Duodenal mucosa (tissue), 2 donors: ENCODE measurements around the gene REX1BD.

ENCODE experiments used
- H3K27ac ChIP-seq: one replicate; pipeline ENCODE4 v1.7.0; 2013; ENCODE audit warnings: low read depth, low read length
- H3K27me3 ChIP-seq, 2 donors: one replicate each; pipeline ENCODE4 v1.7.0; 2013; ENCODE audit warnings: low read length in 2 of 2, control low read depth in 1 of 2; ENCODE audit not compliant: insufficient read depth in 2 of 2, control insufficient read depth in 1 of 2
- H3K36me3 ChIP-seq, 2 donors: one replicate each; pipeline ENCODE4 v1.7.0; 2013; ENCODE audit warnings: low read length in 2 of 2, control low read depth in 1 of 2; ENCODE audit not compliant: insufficient read depth in 2 of 2, control insufficient read depth in 1 of 2
- H3K4me1 ChIP-seq, 2 donors: one replicate each; pipeline ENCODE4 v1.7.0; 2013; ENCODE audit warnings: low read length in 2 of 2, control low read depth in 1 of 2; ENCODE audit not compliant: insufficient read depth in 2 of 2, control insufficient read depth in 1 of 2
- H3K4me3 ChIP-seq, 2 donors: one replicate each; pipeline ENCODE4 v1.7.0; 2013; ENCODE audit warnings: low read length in 2 of 2, low read depth in 1 of 2
- H3K9ac ChIP-seq, 2 donors: one replicate each; pipeline ENCODE4 v1.7.0; 2013; ENCODE audit warnings: low read length in 2 of 2, low read depth in 1 of 2
- H3K9me3 ChIP-seq, 2 donors: one replicate each; pipeline ENCODE4 v1.7.0; 2013; ENCODE audit warnings: low read length in 2 of 2, control low read depth in 1 of 2; ENCODE audit not compliant: control insufficient read depth in 1 of 2

REX1BD gene

GRCh38 chr19:18613589-18614234 is 25.1 kb downstream of the REX1BD start:
- H3K4me3 ChIP-seq = no peak overlapping the region
- H3K36me3 ChIP-seq = no peaks in the 10 kb centered on the region
- H3K9ac ChIP-seq = no peak overlapping the region
- peaks cover 7 to 10% of the 10 kb centered on the region in 2 donors for H3K4me1 ChIP-seq
- H3K27me3 ChIP-seq = peaks cover 58 to 62% of the 10 kb centered on the region in 2 donors
- H3K9me3 ChIP-seq = no peaks in the 10 kb centered on the region
- H3K27ac ChIP-seq = no peak overlapping the region

- Histone ChIP-seq H3K4me3 (no peak overlapping the region), H3K27me3 (peaks cover 36 to 39% of the 10 kb centered on the region in 2 donors), H3K9me3 (no peaks in the 10 kb centered on the region), H3K36me3 (no peaks in the 10 kb centered on the region), H3K9ac (no peak overlapping the region), H3K4me1 (peaks cover 7 to 10% of the 10 kb centered on the region in 2 donors), H3K27ac (no peak overlapping the region)
Measured at GRCh38 chr19:18616023-18616422, 27.4 kb downstream of the REX1BD start.

GRCh38 chr19:18617562-18617961 is 29.0 kb downstream of the REX1BD start:
- Histone ChIP-seq H3K4me1 (peaks cover 0 to 1% of the 10 kb centered on the region in 2 donors), H3K9ac (no peak overlapping the region), H3K9me3 (no peaks in the 10 kb centered on the region), H3K27me3 (peaks cover 24 to 25% of the 10 kb centered on the region in 2 donors), H3K27ac (no peak overlapping the region), H3K4me3 (no peak overlapping the region), H3K36me3 (no peaks in the 10 kb centered on the region)

GRCh38 chr19:18618236-18618635 is 29.6 kb downstream of the REX1BD start:
- no peaks in the 10 kb centered on the region for H3K4me1 ChIP-seq
- no peaks in the 10 kb centered on the region for H3K9me3 ChIP-seq
- no peaks in the 10 kb centered on the region for H3K36me3 ChIP-seq
- H3K4me3 ChIP-seq = no peak overlapping the region
- H3K27me3 ChIP-seq = peaks cover 18% of the 10 kb centered on the region in 2 donors
- no peak overlapping the region for H3K9ac ChIP-seq
- no peak overlapping the region for H3K27ac ChIP-seq

- Histone ChIP-seq H3K27ac (no peak overlapping the region), H3K4me1 (no peaks in the 10 kb centered on the region), H3K4me3 (no peak overlapping the region), H3K9me3 (no peaks in the 10 kb centered on the region), H3K36me3 (no peaks in the 10 kb centered on the region), H3K9ac (no peak overlapping the region), H3K27me3 (peaks cover 1 to 4% of the 10 kb centered on the region in 2 donors)
Measured at GRCh38 chr19:18620311-18620710, 31.7 kb downstream of the REX1BD start.

GRCh38 chr19:18620902-18621301 is 32.3 kb downstream of the REX1BD start:
- no peaks in the 10 kb centered on the region for H3K4me1 ChIP-seq
- no peak overlapping the region for H3K9ac ChIP-seq
- no peaks in the 10 kb centered on the region for H3K36me3 ChIP-seq
- H3K4me3 ChIP-seq = no peak overlapping the region
- H3K9me3 ChIP-seq = no peaks in the 10 kb centered on the region
- H3K27ac ChIP-seq = no peak overlapping the region
- peaks cover 0 to 4% of the 10 kb centered on the region in 2 donors for H3K27me3 ChIP-seq

- Histone ChIP-seq H3K27me3 (no peaks in the 10 kb centered on the region), H3K9me3 (no peaks in the 10 kb centered on the region), H3K36me3 (no peaks in the 10 kb centered on the region), H3K4me3 (no peak overlapping the region), H3K9ac (no peak overlapping the region), H3K27ac (no peak overlapping the region), H3K4me1 (no peaks in the 10 kb centered on the region)
Measured at GRCh38 chr19:18626906-18627305, 38.3 kb downstream of the REX1BD start.

- H3K9ac ChIP-seq = no peak overlapping the region
- no peak overlapping the region for H3K4me3 ChIP-seq
- peaks cover 0 to 2% of the 10 kb centered on the region in 2 donors for H3K27me3 ChIP-seq
- peaks cover 0 to 2% of the 10 kb centered on the region in 2 donors for H3K4me1 ChIP-seq
- no peaks in the 10 kb centered on the region for H3K9me3 ChIP-seq
- H3K27ac ChIP-seq = no peak overlapping the region
- no peaks in the 10 kb centered on the region for H3K36me3 ChIP-seq
Measured at GRCh38 chr19:18629166-18630088, 40.8 kb downstream of the REX1BD start.

- Histone ChIP-seq H3K4me1 (peaks cover 23 to 30% of the 10 kb centered on the region in 2 donors), H3K36me3 (no peaks in the 10 kb centered on the region), H3K9ac (no peak overlapping the region), H3K27ac (no peak overlapping the region), H3K9me3 (no peaks in the 10 kb centered on the region), H3K27me3 (peaks cover 0 to 2% of the 10 kb centered on the region in 2 donors), H3K4me3 (no peak overlapping the region)
Measured at GRCh38 chr19:18633321-18633720, 44.7 kb downstream of the REX1BD start.

GRCh38 chr19:18634612-18635297 is 46.2 kb downstream of the REX1BD start:
- H3K27me3 ChIP-seq = peaks cover 0 to 2% of the 10 kb centered on the region in 2 donors
- H3K4me1 ChIP-seq = peaks cover 25 to 32% of the 10 kb centered on the region in 2 donors
- H3K36me3 ChIP-seq = no peaks in the 10 kb centered on the region
- H3K4me3 ChIP-seq = no peak overlapping the region
- no peak overlapping the region for H3K27ac ChIP-seq
- peak overlapping the region in 1 of 2 donors; percentile 25 for H3K9ac ChIP-seq
- no peaks in the 10 kb centered on the region for H3K9me3 ChIP-seq
